Effector memory CD8-positive, alpha-beta T cell (primary cell): ENCODE data around the gene BTAF1.
"Not testable (repeated sequence)": the region's sequence is repeated elsewhere in the genome, so short reads cannot be mapped to it uniquely, and the experiment has no call there.

Experiments used
- ATAC-seq: fragments of 150-1000 bp; cut with Tn5 transposase; replicated peaks from 2 replicates; pipeline ENCODE4 v1.10.0; 2021; ENCODE audit warnings: mild to moderate bottlenecking, moderate library complexity
- DNase-seq, 3 experiments: peaks; one replicate each; pipeline ENCODE4 v3.0.0; 2021
- H3K27ac Mint-ChIP-seq, 2 donors: one replicate each; pipeline ENCODE4 v1.8.0; 2022; ENCODE audit warnings: mild to moderate bottlenecking in 2 of 2, mixed read lengths in 2 of 2, moderate library complexity in 2 of 2
- H3K27me3 Mint-ChIP-seq, 2 donors: one replicate each; pipeline ENCODE4 v1.8.0; 2022; ENCODE audit warnings: mixed read lengths in 2 of 2
- H3K36me3 Mint-ChIP-seq: one replicate; pipeline ENCODE4 v1.8.0; 2022; ENCODE audit warnings: mild to moderate bottlenecking, moderate library complexity, mixed read lengths; ENCODE audit not compliant: insufficient read depth
- H3K4me1 Mint-ChIP-seq, 2 donors: one replicate each; pipeline ENCODE4 v1.8.0; 2022; ENCODE audit warnings: low read depth in 2 of 2, mixed read lengths in 2 of 2
- H3K4me3 Mint-ChIP-seq, 2 donors: one replicate each; pipeline ENCODE4 v1.8.0; 2022; ENCODE audit warnings: mild to moderate bottlenecking in 2 of 2, mixed read lengths in 2 of 2, moderate library complexity in 2 of 2
- H3K9me3 Mint-ChIP-seq, 2 donors: one replicate each; pipeline ENCODE4 v1.8.0; 2022; ENCODE audit warnings: mixed read lengths in 2 of 2

BTAF1 gene

GRCh38 chr10:91893051-91893450 lies 30.5 kb upstream of the BTAF1 start:
- peaks cover 11 to 33% of the 10 kb centered on the region in 2 donors for H3K27me3 Mint-ChIP-seq
- H3K36me3 Mint-ChIP-seq, result peaks cover 3% of the 10 kb centered on the region
- no peak overlapping the region for H3K4me3 Mint-ChIP-seq
- peaks cover under 1% of the 10 kb centered on the region in 2 donors for H3K4me1 Mint-ChIP-seq
- ATAC-seq, result no peak
- DNase-seq, result no peak
- H3K9me3 Mint-ChIP-seq, result no peaks in the 10 kb centered on the region
- no peak overlapping the region for H3K27ac Mint-ChIP-seq

GRCh38 chr10:91894261-91894685 lies 29.3 kb upstream of the BTAF1 start:
- not testable (repeated sequence) for H3K4me3 Mint-ChIP-seq, H3K9me3 Mint-ChIP-seq, ATAC-seq, DNase-seq, H3K27ac Mint-ChIP-seq, H3K4me1 Mint-ChIP-seq, H3K36me3 Mint-ChIP-seq
- peaks cover 9 to 30% of the 10 kb centered on the region in 2 donors for H3K27me3 Mint-ChIP-seq

- Mint-ChIP-seq H3K27me3 (peaks cover 4 to 27% of the 10 kb centered on the region in 2 donors), H3K36me3 (peaks cover 3% of the 10 kb centered on the region), H3K9me3 (no peaks in the 10 kb centered on the region), H3K27ac (no peak overlapping the region), H3K4me1 (peaks cover 0 to 3% of the 10 kb centered on the region in 2 donors), H3K4me3 (no peak overlapping the region)
- DNase-seq, result no peak
- no peak for ATAC-seq
Measured at GRCh38 chr10:91896212-91896756, 27.3 kb upstream of the BTAF1 start.

GRCh38 chr10:91897421-91897820 lies 26.1 kb upstream of the BTAF1 start:
- Mint-ChIP-seq H3K9me3 (no peaks in the 10 kb centered on the region), H3K4me1 (peaks cover 11 to 14% of the 10 kb centered on the region in 2 donors), H3K36me3 (peaks cover 3% of the 10 kb centered on the region), H3K27me3 (peaks cover 0 to 27% of the 10 kb centered on the region in 2 donors), H3K27ac (no peak overlapping the region), H3K4me3 (no peak overlapping the region)
- no peak for DNase-seq
- no peak for ATAC-seq

- peaks cover 4% of the 10 kb centered on the region for H3K36me3 Mint-ChIP-seq
- H3K4me1 Mint-ChIP-seq, result peaks cover 13 to 27% of the 10 kb centered on the region in 2 donors
- peak overlapping the region; percentile 71 to 74 for H3K27ac Mint-ChIP-seq
- H3K4me3 Mint-ChIP-seq, result no peak overlapping the region
- H3K9me3 Mint-ChIP-seq, result no peaks in the 10 kb centered on the region
- peak; percentile 100 for ATAC-seq
- peak; percentile 16 to 29 (median 25) for DNase-seq
- H3K27me3 Mint-ChIP-seq, result peaks cover 0 to 18% of the 10 kb centered on the region in 2 donors
Measured at GRCh38 chr10:91901784-91902677, 21.5 kb upstream of the BTAF1 start.

GRCh38 chr10:91907033-91907594 lies 16.5 kb upstream of the BTAF1 start:
- peaks cover 11% of the 10 kb centered on the region for H3K36me3 Mint-ChIP-seq
- H3K9me3 Mint-ChIP-seq, result no peaks in the 10 kb centered on the region
- peak overlapping the region; percentile 79 to 88 for H3K4me3 Mint-ChIP-seq
- H3K27ac Mint-ChIP-seq, result peak overlapping the region; percentile 73 to 89
- DNase-seq (no peak), ATAC-seq (no peak)
- H3K27me3 Mint-ChIP-seq, result no peaks in the 10 kb centered on the region
- H3K4me1 Mint-ChIP-seq, result peaks cover 23 to 34% of the 10 kb centered on the region in 2 donors

- DNase-seq (no peak), ATAC-seq (no peak)
- Mint-ChIP-seq H3K36me3 (peaks cover 11% of the 10 kb centered on the region), H3K27ac (peak overlapping the region; percentile 73 to 89), H3K4me1 (peaks cover 19 to 27% of the 10 kb centered on the region in 2 donors), H3K27me3 (peaks cover 0 to 3% of the 10 kb centered on the region in 2 donors), H3K4me3 (peak overlapping the region; percentile 79 to 88), H3K9me3 (no peaks in the 10 kb centered on the region)
Measured at GRCh38 chr10:91907914-91908336, 15.6 kb upstream of the BTAF1 start.

- ATAC-seq (peak; percentile 86), DNase-seq (peak; percentile 57 to 70 (median 61))
- peaks cover 0 to 8% of the 10 kb centered on the region in 2 donors for H3K27me3 Mint-ChIP-seq
- no peaks in the 10 kb centered on the region for H3K9me3 Mint-ChIP-seq
- peaks cover 11% of the 10 kb centered on the region for H3K36me3 Mint-ChIP-seq
- H3K4me1 Mint-ChIP-seq, result peaks cover 19 to 27% of the 10 kb centered on the region in 2 donors
- peak overlapping the region; percentile 93 to 96 for H3K4me3 Mint-ChIP-seq
- H3K27ac Mint-ChIP-seq, result peak overlapping the region; percentile 75 to 93
Measured at GRCh38 chr10:91908337-91909116, 15.0 kb upstream of the BTAF1 start.

- peak; percentile 14 for ATAC-seq
- peak within 1 kb of the TSS; percentile 93 to 96 for H3K4me3 Mint-ChIP-seq
- DNase-seq, result peak in 1 of 3 experiments; percentile 18
- peaks cover 11% of the 10 kb centered on the region for H3K36me3 Mint-ChIP-seq
- H3K27me3 Mint-ChIP-seq, result peaks cover 0 to 8% of the 10 kb centered on the region in 2 donors
- peaks cover 19 to 27% of the 10 kb centered on the region in 2 donors for H3K4me1 Mint-ChIP-seq
- H3K27ac Mint-ChIP-seq, result peak within 1 kb of the TSS; percentile 75 to 93
- H3K9me3 Mint-ChIP-seq, result no peaks in the 10 kb centered on the region
Measured at GRCh38 chr10:91909117-91909677, 14.4 kb upstream of the BTAF1 start, which contains the start of gene FGFBP3. FGFBP3 (minus strand) TSS chr10:91909486; CDS start chr10:91908969, 517 bp downstream.

GRCh38 chr10:91910467-91910866 lies 13.1 kb upstream of the BTAF1 start:
- Mint-ChIP-seq H3K36me3 (peaks cover 11% of the 10 kb centered on the region), H3K27ac (no peak overlapping the region), H3K27me3 (peaks cover 0 to 11% of the 10 kb centered on the region in 2 donors), H3K9me3 (no peaks in the 10 kb centered on the region), H3K4me3 (peak overlapping the region in 1 of 2 donors; percentile 8), H3K4me1 (peaks cover 19 to 27% of the 10 kb centered on the region in 2 donors)
- DNase-seq (no peak), ATAC-seq (no peak)

GRCh38 chr10:91919651-91920050 lies 3.9 kb upstream of the BTAF1 start:
- peaks cover 23 to 37% of the 10 kb centered on the region in 2 donors for H3K27me3 Mint-ChIP-seq
- peaks cover 8% of the 10 kb centered on the region for H3K36me3 Mint-ChIP-seq

GRCh38 chr10:91924212-91925021 lies 847 bp downstream of the BTAF1 start:
- peaks cover 21 to 39% of the 10 kb centered on the region in 2 donors for H3K4me1 Mint-ChIP-seq
- DNase-seq, result no peak
- H3K36me3 Mint-ChIP-seq, result peaks cover 12% of the 10 kb centered on the region
- no peak for ATAC-seq
- H3K9me3 Mint-ChIP-seq, result no peaks in the 10 kb centered on the region
- peaks cover 0 to under 1% of the 10 kb centered on the region in 2 donors for H3K27me3 Mint-ChIP-seq
- H3K27ac Mint-ChIP-seq, result peak overlapping the region; percentile 95 to 98
- H3K4me3 Mint-ChIP-seq, result peak overlapping the region; percentile 91 to 94

More at GRCh38 chr10:91919651-91920050, 3.9 kb upstream of the BTAF1 start:
- Mint-ChIP-seq H3K9me3 (no peaks in the 10 kb centered on the region), H3K4me1 (peaks cover 6 to 10% of the 10 kb centered on the region in 2 donors), H3K27ac (no peak overlapping the region), H3K4me3 (no peak overlapping the region)
- ATAC-seq (no peak), DNase-seq (no peak)
